ENCODE measurements around the gene MEGF10. TPM values are rescaled to one million over a fixed set of nuclear protein-coding genes. Genes with fewer than 3 reads are reported as not detected.

Gene MEGF10
- total and polyA plus RNA-seq, 7 donors, result under 0.01 to 3.6 (median 1.7) TPM; not detected in 1

GRCh38 chr5:127375124-127375523 lies 84.5 kb downstream of the MEGF10 start:
- intact Hi-C loops (cut with DNase I), result no loop called here
- no peaks in the 10 kb centered on the region for H3K9me3 ChIP-seq

GRCh38 chr5:127375544-127376091 lies 85.0 kb downstream of the MEGF10 start:
- no peaks in the 10 kb centered on the region for H3K4me1 ChIP-seq
- TF ChIP-seq EP300 (IDR thresholded peaks at IDR 0.05), result no peak
- TF ChIP-seq POLR2A (IDR thresholded peaks at IDR 0.05), result no peak
- TF ChIP-seq, protein P1, sequence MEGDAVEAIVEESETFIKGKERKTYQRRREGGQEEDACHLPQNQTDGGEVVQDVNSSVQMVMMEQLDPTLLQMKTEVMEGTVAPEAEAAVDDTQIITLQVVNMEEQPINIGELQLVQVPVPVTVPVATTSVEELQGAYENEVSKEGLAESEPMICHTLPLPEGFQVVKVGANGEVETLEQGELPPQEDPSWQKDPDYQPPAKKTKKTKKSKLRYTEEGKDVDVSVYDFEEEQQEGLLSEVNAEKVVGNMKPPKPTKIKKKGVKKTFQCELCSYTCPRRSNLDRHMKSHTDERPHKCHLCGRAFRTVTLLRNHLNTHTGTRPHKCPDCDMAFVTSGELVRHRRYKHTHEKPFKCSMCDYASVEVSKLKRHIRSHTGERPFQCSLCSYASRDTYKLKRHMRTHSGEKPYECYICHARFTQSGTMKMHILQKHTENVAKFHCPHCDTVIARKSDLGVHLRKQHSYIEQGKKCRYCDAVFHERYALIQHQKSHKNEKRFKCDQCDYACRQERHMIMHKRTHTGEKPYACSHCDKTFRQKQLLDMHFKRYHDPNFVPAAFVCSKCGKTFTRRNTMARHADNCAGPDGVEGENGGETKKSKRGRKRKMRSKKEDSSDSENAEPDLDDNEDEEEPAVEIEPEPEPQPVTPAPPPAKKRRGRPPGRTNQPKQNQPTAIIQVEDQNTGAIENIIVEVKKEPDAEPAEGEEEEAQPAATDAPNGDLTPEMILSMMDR (IDR thresholded peaks at IDR 0.05), result no peak
- no peak for TF ChIP-seq POLR2AphosphoS5 (IDR thresholded peaks at IDR 0.05)
- H3K4me3 ChIP-seq, result no peak overlapping the region
- 96% methylated on average over 1 of the region's 1 CpG for WGBS, 2 donors
- no peaks in the 10 kb centered on the region for H3K36me3 ChIP-seq
- no peak overlapping the region for H3K27ac ChIP-seq
- H3K27me3 ChIP-seq, result no peaks in the 10 kb centered on the region
- intact Hi-C loops (cut with DNase I), result no loop called here
- DNase-seq, result no peak
- H3K9me3 ChIP-seq, result no peaks in the 10 kb centered on the region

More at GRCh38 chr5:127375124-127375523, 84.5 kb downstream of the MEGF10 start:
- no peaks in the 10 kb centered on the region for H3K27me3 ChIP-seq
- no peaks in the 10 kb centered on the region for H3K36me3 ChIP-seq
- H3K4me1 ChIP-seq, result no peaks in the 10 kb centered on the region
- H3K27ac ChIP-seq, result no peak overlapping the region
- H3K4me3 ChIP-seq, result no peak overlapping the region
- DNase-seq, result no peak
- no peak for TF ChIP-seq POLR2A (IDR thresholded peaks at IDR 0.05)
- TF ChIP-seq POLR2AphosphoS5 (IDR thresholded peaks at IDR 0.05), result no peak
- TF ChIP-seq EP300 (IDR thresholded peaks at IDR 0.05), result no peak
- TF ChIP-seq, protein P1 (IDR thresholded peaks at IDR 0.05), result no peak

DNA sequence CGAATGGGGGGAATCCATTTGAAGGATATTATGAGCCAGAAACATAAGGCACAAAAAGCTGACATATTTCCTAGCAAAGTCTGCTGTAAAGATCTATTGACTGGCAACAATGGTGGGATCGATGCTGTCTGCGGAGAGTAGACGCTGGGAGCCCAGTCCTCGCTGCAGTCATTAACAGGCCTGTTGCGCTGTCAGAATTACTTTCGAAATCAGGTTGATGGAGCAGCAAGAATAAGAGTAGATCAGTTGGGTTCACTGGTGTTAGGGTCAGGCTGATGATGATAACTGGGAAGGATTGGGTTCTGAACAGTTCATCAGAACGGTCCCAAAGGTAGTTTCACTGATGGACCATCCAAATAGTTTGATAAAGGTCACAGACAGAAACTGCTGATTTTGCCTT lies 87.1 kb downstream of the MEGF10 start:
- intact Hi-C loops (cut with DNase I), result no loop called here
- no peak for TF ChIP-seq POLR2A (IDR thresholded peaks at IDR 0.05)
- no peak for TF ChIP-seq EP300 (IDR thresholded peaks at IDR 0.05)
- TF ChIP-seq, protein P1 (IDR thresholded peaks at IDR 0.05), result no peak
- no peak for TF ChIP-seq POLR2AphosphoS5 (IDR thresholded peaks at IDR 0.05)
- H3K9me3 ChIP-seq, result no peaks in the 10 kb centered on the region
- 94 to 96% methylated on average over 8 of the region's 8 CpGs for WGBS, 2 donors
- no peaks in the 10 kb centered on the region for H3K4me1 ChIP-seq
- H3K36me3 ChIP-seq, result no peaks in the 10 kb centered on the region
- no peak overlapping the region for H3K4me3 ChIP-seq
- DNase-seq, result no peak
- H3K27ac ChIP-seq, result no peak overlapping the region
- H3K27me3 ChIP-seq, result no peaks in the 10 kb centered on the region

DNA sequence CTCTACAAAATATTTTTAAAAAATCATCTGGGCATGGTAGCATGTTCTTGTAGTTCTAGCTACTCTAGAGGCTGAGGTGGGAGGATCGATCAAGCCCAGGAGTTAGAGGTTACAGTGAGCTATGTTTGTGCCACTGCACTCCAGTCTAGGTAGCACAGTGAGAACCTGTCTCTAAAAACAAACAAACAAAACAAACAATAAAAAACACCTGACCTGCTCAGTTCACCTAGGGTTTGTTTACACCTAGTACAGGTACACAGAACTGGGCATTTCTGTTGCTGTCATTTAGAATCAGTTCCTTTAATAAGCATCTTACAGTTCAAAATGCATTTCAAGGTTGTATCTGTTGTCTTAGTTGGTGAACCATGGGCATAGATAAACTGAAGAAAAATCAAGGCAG lies 95.3 kb downstream of the MEGF10 start:
- no peaks in the 10 kb centered on the region for H3K9me3 ChIP-seq
- 93 to 100% methylated on average over 1 of the region's 1 CpG for WGBS, 2 donors
- DNase-seq, result no peak

More for the DNA sequence above, 95.3 kb downstream of the MEGF10 start:
- TF ChIP-seq, protein P1 (IDR thresholded peaks at IDR 0.05), result no peak
- TF ChIP-seq POLR2AphosphoS5 (IDR thresholded peaks at IDR 0.05) (no peak), EP300 (IDR thresholded peaks at IDR 0.05) (no peak), POLR2A (IDR thresholded peaks at IDR 0.05) (no peak)
- no peaks in the 10 kb centered on the region for H3K36me3 ChIP-seq
- no peaks in the 10 kb centered on the region for H3K27me3 ChIP-seq
- intact Hi-C loops (cut with DNase I), result no loop called here
- no peak overlapping the region for H3K4me3 ChIP-seq
- H3K4me1 ChIP-seq, result no peaks in the 10 kb centered on the region
- no peak overlapping the region for H3K27ac ChIP-seq

Data from sigmoid colon (tissue), 7 donors.